D721Med (cell line): ENCODE data around the gene SPOCK1.

Experiments
- DNase-seq: peaks from one replicate; pipeline ENCODE4 v3.0.0; 2011; ENCODE audit warnings: low spot score; ENCODE audit not compliant: insufficient read length
- FAIRE-seq: peaks from 2 replicates; lab custom pipeline; 2011; peaks lifted over from hg19 to GRCh38; lab: Jason Lieb, UNC
- CTCF ChIP-seq: IDR thresholded peaks from 2 replicates; pipeline ENCODE4 v1.5.1; 2012; ENCODE audit warnings: mild to moderate bottlenecking, control low read depth; ENCODE audit not compliant: insufficient read depth; ENCODE audit errors: missing control alignments

Gene SPOCK1

DNA sequence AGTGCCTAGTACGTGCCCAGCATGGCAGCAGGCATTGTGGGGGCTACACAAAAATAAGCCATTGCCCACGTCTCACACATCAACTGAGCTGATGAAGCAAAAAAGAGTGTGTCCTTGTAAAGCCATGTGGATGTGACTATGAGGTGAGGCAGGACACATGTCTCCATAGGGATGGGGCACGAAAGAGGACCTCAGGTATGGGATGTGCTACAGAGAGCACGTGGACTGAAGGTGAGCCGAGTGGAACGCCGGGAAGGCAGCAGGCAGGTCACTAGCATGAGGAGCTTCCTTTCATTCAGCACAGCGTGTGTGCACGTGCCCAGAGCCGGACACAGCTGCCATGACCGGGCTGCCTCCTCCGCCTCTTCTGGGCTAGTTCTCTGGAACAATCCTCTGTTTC lies 429.8 kb downstream of the SPOCK1 start:
- DNase-seq (no peak), FAIRE-seq (no peak)
- no peak for TF ChIP-seq CTCF

GRCh38 chr5:137061382-137061781 lies 437.7 kb downstream of the SPOCK1 start:
- TF ChIP-seq CTCF, result no peak
- no peak for FAIRE-seq
- no peak for DNase-seq

DNA sequence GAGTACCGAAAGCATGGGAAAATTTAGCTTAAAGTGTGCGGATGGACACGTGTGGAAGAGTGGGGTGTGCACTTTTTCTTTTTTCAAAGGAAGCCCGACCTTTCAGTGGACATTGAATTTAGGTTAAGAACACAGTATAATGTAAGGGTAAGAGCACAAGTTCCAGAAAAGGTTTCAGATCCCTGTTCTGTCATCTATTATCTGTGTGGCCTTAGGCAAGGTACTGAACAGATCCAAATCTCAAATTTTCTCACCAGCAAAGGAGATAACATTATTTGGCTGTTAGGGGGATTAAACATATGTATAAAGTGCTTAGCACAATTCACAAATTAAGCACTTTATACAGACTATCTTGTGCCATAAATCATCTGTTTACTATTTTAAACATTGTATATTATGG lies 441.0 kb downstream of the SPOCK1 start:
- DNase-seq (no peak), FAIRE-seq (no peak)
- no peak for TF ChIP-seq CTCF

- no peak for DNase-seq
- TF ChIP-seq CTCF, result no peak
- FAIRE-seq, result no peak
Observed at GRCh38 chr5:137056676-137057075, 442.4 kb downstream of the SPOCK1 start.

DNA sequence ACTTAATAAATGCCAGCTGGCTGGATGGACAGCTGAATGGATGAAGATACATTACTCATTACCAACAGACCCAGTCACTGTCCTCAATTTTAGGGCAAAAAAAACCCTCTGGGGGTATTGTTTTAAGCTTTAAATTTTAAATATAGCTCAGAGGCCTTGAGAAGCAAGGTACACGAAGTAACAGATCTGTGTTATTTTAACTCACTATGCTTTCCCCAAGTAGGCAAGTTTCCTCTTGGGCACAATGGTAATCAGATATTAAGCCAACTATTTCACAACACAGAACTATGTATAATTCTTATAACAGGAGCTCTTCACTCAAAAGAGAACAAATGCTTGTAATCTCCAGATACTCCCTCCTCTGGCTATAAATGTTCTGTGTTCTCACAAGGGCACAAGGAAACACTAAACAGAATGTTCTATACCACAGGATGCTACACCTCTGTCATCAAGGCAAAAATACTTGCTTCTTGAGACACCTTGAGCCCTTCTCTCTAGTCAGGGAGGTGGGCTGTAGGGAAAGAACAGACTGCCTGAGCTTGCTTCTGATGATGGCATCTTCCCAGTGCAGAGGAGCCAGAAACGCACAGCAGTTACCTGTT lies 443.8 kb downstream of the SPOCK1 start:
- FAIRE-seq, result no peak
- no peak for DNase-seq
- TF ChIP-seq CTCF, result no peak

- FAIRE-seq, result no peak
- DNase-seq, result no peak
- TF ChIP-seq CTCF, result no peak
Observed at GRCh38 chr5:137054792-137055191, 444.3 kb downstream of the SPOCK1 start.

DNA sequence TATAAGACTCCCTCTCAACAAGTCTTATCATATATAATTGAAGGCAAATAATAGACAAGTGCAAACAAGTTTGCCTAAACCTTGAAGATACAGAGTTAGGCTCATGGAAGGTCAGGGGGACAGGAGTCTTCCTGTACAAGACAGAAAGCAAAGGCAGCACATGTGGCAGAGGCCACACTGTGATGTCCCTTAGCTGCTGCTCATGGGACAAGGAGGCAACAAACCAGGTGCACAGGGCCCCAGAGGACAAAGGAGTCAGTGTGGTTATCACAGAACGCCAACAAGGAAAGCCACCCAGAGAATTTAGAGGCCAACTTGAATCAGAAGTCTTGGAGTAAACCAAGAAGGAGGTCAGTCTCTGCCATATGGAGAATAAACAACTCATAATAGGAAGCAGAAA lies 444.8 kb downstream of the SPOCK1 start:
- no peak for FAIRE-seq
- TF ChIP-seq CTCF, result no peak
- DNase-seq, result no peak
